ENCODE measurements around the gene GPR31.

Gene GPR31

DNA sequence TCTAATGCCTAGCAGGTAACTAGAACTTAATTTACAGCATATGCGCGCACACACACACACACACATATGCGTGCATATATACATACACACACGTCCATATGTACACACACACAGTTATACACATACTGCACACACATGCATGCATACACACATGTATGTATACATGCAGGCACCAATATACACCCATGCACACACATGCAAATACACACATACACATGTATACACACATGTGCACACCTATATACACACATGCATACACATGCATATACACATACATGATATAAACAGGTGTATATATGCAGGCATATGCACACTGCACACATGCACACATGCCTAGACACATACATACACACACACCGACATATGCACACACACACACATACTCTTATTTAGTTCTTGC lies 33.0 kb downstream of the GPR31 start:
- Histone ChIP-seq H3K27me3 (ENCODE audit: insufficient read depth, low read length, poor library complexity, severe bottlenecking) (no peaks in the 10 kb centered on the region), H3K79me2 (ENCODE audit: insufficient read depth, low read length) (no peaks in the 10 kb centered on the region), H3K4me3 (ENCODE audit: low read length, poor library complexity, severe bottlenecking) (no peak overlapping the region), H3K9me3 (ENCODE audit: insufficient read depth, low read depth, low read length) (no peaks in the 10 kb centered on the region), H3K9me2 (replicated peaks; ENCODE audit: low read depth, low read length) (no peaks in the 10 kb centered on the region), H3F3A (ENCODE audit: low read depth) (no peaks in the 10 kb centered on the region), H3K9ac (ENCODE audit: low read depth, low read length, poor library complexity, severe bottlenecking) (no peak overlapping the region), H2AFZ (ENCODE audit: low read length) (no peak overlapping the region), H3K4me2 (ENCODE audit: low read depth, low read length, poor library complexity, severe bottlenecking) (no peak overlapping the region), H3K4me1 (ENCODE audit: insufficient read depth, low read length, poor library complexity, severe bottlenecking) (no peaks in the 10 kb centered on the region), H3K36me3 (ENCODE audit: insufficient read depth, low read length) (no peaks in the 10 kb centered on the region), H4K20me1 (ENCODE audit: insufficient read depth, low read length, poor library complexity, severe bottlenecking) (no peaks in the 10 kb centered on the region)
- TF ChIP-seq EZH2phosphoT487 (IDR thresholded peaks at IDR 0.05; ENCODE audit: borderline replicate concordance) (no peak), CTCF (conservative IDR thresholded peaks at IDR 0.05; ENCODE audit: low read length) (no peak)

GRCh38 chr6:167122827-167123657 lies 34.7 kb downstream of the GPR31 start, which contains the start of gene CCR6:
Gene CCR6 (plus strand): TSS chr6:167123096. CDS start chr6:167136135, 13,039 bp downstream.
- Histone ChIP-seq H3F3A (ENCODE audit: low read depth) (no peaks in the 10 kb centered on the region), H3K9me3 (ENCODE audit: insufficient read depth, low read depth, low read length) (no peaks in the 10 kb centered on the region), H3K4me3 (ENCODE audit: low read length, poor library complexity, severe bottlenecking) (no peak within 1 kb of the TSS), H3K4me2 (ENCODE audit: low read depth, low read length, poor library complexity, severe bottlenecking) (no peak within 1 kb of the TSS), H4K20me1 (ENCODE audit: insufficient read depth, low read length, poor library complexity, severe bottlenecking) (no peaks in the 10 kb centered on the region), H3K36me3 (ENCODE audit: insufficient read depth, low read length) (no peaks in the 10 kb centered on the region), H3K9ac (ENCODE audit: low read depth, low read length, poor library complexity, severe bottlenecking) (no peak within 1 kb of the TSS), H3K27me3 (ENCODE audit: insufficient read depth, low read length, poor library complexity, severe bottlenecking) (no peaks in the 10 kb centered on the region), H2AFZ (ENCODE audit: low read length) (no peak within 1 kb of the TSS), H3K4me1 (ENCODE audit: insufficient read depth, low read length, poor library complexity, severe bottlenecking) (no peaks in the 10 kb centered on the region), H3K79me2 (ENCODE audit: insufficient read depth, low read length) (no peaks in the 10 kb centered on the region), H3K9me2 (replicated peaks; ENCODE audit: low read depth, low read length) (no peaks in the 10 kb centered on the region)
- TF ChIP-seq EZH2phosphoT487 (IDR thresholded peaks at IDR 0.05; ENCODE audit: borderline replicate concordance), result no peak
- no peak for TF ChIP-seq CTCF (conservative IDR thresholded peaks at IDR 0.05; ENCODE audit: low read length)

- H3K4me2 ChIP-seq (ENCODE audit: low read depth, low read length, poor library complexity, severe bottlenecking), result no peak overlapping the region
- H3K9me2 ChIP-seq (replicated peaks; ENCODE audit: low read depth, low read length), result no peaks in the 10 kb centered on the region
- H3F3A ChIP-seq (ENCODE audit: low read depth), result no peaks in the 10 kb centered on the region
- no peak overlapping the region for H3K9ac ChIP-seq (ENCODE audit: low read depth, low read length, poor library complexity, severe bottlenecking)
- no peaks in the 10 kb centered on the region for H3K4me1 ChIP-seq (ENCODE audit: insufficient read depth, low read length, poor library complexity, severe bottlenecking)
- TF ChIP-seq EZH2phosphoT487 (IDR thresholded peaks at IDR 0.05; ENCODE audit: borderline replicate concordance), result no peak
- TF ChIP-seq CTCF (conservative IDR thresholded peaks at IDR 0.05; ENCODE audit: low read length), result no peak
- H3K36me3 ChIP-seq (ENCODE audit: insufficient read depth, low read length), result no peaks in the 10 kb centered on the region
- no peaks in the 10 kb centered on the region for H4K20me1 ChIP-seq (ENCODE audit: insufficient read depth, low read length, poor library complexity, severe bottlenecking)
- H3K9me3 ChIP-seq (ENCODE audit: insufficient read depth, low read depth, low read length), result no peaks in the 10 kb centered on the region
- no peaks in the 10 kb centered on the region for H3K79me2 ChIP-seq (ENCODE audit: insufficient read depth, low read length)
- H2AFZ ChIP-seq (ENCODE audit: low read length), result no peak overlapping the region
- H3K27me3 ChIP-seq (ENCODE audit: insufficient read depth, low read length, poor library complexity, severe bottlenecking), result no peaks in the 10 kb centered on the region
- no peak overlapping the region for H3K4me3 ChIP-seq (ENCODE audit: low read length, poor library complexity, severe bottlenecking)
Observed at GRCh38 chr6:167122041-167122826, 35.5 kb downstream of the GPR31 start.

Measured in Loucy (cell line).